SK-MEL-5 (cell line): Measurements from ENCODE around the gene ANKS1A. TPM values are rescaled to one million over a fixed set of nuclear protein-coding genes. Genes with fewer than 3 reads are reported as not detected.
A peak's percentile ranks its signal among the peaks of the same experiment; 100 is the strongest.

Experiments
- DNase-seq: peaks from one replicate; pipeline ENCODE4 v3.0.0-alpha.2; 2016; ENCODE audit warnings: low read depth, low spot score
- in situ Hi-C: cut with HindIII; loops from 2 replicates; pipeline ENCODE4 v1.10.0; 2016; ENCODE audit warnings: low sequenced_read_pairs, high pct_unique_total_duplicates, low pct_unique_long_range_greater_than_20kb
- total RNA-seq: library from RNA; depleted of rRNA; stranded (reverse); fragments of >200 nt; shearing (Covaris generic); gene quantifications from 2 replicates; pipeline ENCODE4 v1.2.3, GENCODE V29; 2014

The ANKS1A gene
- total RNA-seq, 1 experiment from 2014 or later = 13.6 TPM

GRCh38 chr6:35021004-35021403 lies 131.9 kb downstream of the ANKS1A start:
- DNase-seq = no peak
- in situ Hi-C loops = no loop called here

- no peak for DNase-seq
- in situ Hi-C loops = no loop called here
Observed at GRCh38 chr6:35023091-35024000, 134.3 kb downstream of the ANKS1A start.

- in situ Hi-C loops = no loop called here
- DNase-seq = peak; percentile 73
Observed at GRCh38 chr6:35024551-35025054, 135.5 kb downstream of the ANKS1A start.

- in situ Hi-C loops = no loop called here
- no peak for DNase-seq
Observed at GRCh38 chr6:35025232-35026188, 136.5 kb downstream of the ANKS1A start.

- in situ Hi-C loops = no loop called here
- no peak for DNase-seq
Observed at GRCh38 chr6:35026434-35027222, 137.6 kb downstream of the ANKS1A start.

- in situ Hi-C loops = no loop called here
- no peak for DNase-seq
Observed at GRCh38 chr6:35027807-35028206, 138.8 kb downstream of the ANKS1A start.

- DNase-seq = no peak
- in situ Hi-C loops = no loop called here
Observed at GRCh38 chr6:35028781-35029769, 140.0 kb downstream of the ANKS1A start.

GRCh38 chr6:35030099-35030498 lies 141.0 kb downstream of the ANKS1A start:
- in situ Hi-C loops = no loop called here
- no peak for DNase-seq

- in situ Hi-C loops = no loop called here
Observed at GRCh38 chr6:35031611-35032529, 142.8 kb downstream of the ANKS1A start.

GRCh38 chr6:35033683-35034082 lies 144.6 kb downstream of the ANKS1A start:
- DNase-seq = no peak
- in situ Hi-C loops = no loop called here

More at GRCh38 chr6:35031611-35032529, 142.8 kb downstream of the ANKS1A start:
- DNase-seq = no peak

- in situ Hi-C loops = no loop called here
- no peak for DNase-seq
Observed at GRCh38 chr6:35034411-35035191, 145.5 kb downstream of the ANKS1A start.

- in situ Hi-C loops = no loop called here
- no peak for DNase-seq
Observed at GRCh38 chr6:35035481-35036030, 146.5 kb downstream of the ANKS1A start.

GRCh38 chr6:35036059-35036827 lies 147.2 kb downstream of the ANKS1A start:
- in situ Hi-C loops = no loop called here
- DNase-seq = no peak
